ENCODE measurements around the gene MRPS2. TPM values are rescaled to one million over a fixed set of nuclear protein-coding genes. Genes with fewer than 3 reads are reported as not detected.

MRPS2 gene
- total RNA-seq, 1 experiment from 2014 or later = 77.6 TPM

DNA sequence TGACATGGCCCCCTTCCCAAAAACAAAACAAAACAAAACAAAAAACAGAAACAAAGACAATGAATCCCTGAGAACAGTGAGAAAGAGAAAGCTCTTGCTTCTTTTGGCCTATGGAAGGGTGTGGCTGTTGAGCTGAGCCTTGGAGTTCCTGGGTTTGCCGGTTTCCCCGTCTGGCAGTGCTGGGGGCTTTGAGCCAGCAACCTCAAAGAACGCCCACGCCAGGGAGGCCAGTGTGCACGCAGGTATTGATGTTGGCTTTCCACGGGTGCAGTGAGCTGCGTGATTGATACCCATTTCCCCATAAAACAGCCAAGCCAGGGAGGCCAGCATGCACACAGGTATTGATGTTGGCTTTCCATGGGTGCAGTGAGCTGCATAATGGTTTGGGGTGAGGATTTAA, 12.4 kb downstream of the MRPS2 start:
- TF ChIP-seq, protein P1, sequence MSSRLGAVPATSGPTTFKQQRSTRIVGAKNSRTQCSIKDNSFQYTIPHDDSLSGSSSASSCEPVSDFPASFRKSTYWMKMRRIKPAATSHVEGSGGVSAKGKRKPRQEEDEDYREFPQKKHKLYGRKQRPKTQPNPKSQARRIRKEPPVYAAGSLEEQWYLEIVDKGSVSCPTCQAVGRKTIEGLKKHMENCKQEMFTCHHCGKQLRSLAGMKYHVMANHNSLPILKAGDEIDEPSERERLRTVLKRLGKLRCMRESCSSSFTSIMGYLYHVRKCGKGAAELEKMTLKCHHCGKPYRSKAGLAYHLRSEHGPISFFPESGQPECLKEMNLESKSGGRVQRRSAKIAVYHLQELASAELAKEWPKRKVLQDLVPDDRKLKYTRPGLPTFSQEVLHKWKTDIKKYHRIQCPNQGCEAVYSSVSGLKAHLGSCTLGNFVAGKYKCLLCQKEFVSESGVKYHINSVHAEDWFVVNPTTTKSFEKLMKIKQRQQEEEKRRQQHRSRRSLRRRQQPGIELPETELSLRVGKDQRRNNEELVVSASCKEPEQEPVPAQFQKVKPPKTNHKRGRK (CRISPR knock-in tag; IDR thresholded peaks at IDR 0.05; ENCODE audit: borderline replicate concordance) = no peak
- TF ChIP-seq JAZF1 (CRISPR knock-in tag; IDR thresholded peaks at IDR 0.05) = no peak
- no peak for TF ChIP-seq KAT7 (CRISPR knock-in tag; IDR thresholded peaks at IDR 0.05; ENCODE audit: borderline replicate concordance)
- TF ChIP-seq, protein P2, sequence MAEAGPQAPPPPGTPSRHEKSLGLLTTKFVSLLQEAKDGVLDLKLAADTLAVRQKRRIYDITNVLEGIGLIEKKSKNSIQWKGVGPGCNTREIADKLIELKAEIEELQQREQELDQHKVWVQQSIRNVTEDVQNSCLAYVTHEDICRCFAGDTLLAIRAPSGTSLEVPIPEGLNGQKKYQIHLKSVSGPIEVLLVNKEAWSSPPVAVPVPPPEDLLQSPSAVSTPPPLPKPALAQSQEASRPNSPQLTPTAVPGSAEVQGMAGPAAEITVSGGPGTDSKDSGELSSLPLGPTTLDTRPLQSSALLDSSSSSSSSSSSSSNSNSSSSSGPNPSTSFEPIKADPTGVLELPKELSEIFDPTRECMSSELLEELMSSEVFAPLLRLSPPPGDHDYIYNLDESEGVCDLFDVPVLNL (CRISPR knock-in tag; IDR thresholded peaks at IDR 0.05; ENCODE audit: borderline replicate concordance, low read depth) = no peak
- TF ChIP-seq, protein P3, sequence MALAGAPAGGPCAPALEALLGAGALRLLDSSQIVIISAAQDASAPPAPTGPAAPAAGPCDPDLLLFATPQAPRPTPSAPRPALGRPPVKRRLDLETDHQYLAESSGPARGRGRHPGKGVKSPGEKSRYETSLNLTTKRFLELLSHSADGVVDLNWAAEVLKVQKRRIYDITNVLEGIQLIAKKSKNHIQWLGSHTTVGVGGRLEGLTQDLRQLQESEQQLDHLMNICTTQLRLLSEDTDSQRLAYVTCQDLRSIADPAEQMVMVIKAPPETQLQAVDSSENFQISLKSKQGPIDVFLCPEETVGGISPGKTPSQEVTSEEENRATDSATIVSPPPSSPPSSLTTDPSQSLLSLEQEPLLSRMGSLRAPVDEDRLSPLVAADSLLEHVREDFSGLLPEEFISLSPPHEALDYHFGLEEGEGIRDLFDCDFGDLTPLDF (CRISPR knock-in tag; IDR thresholded peaks at IDR 0.05) = no peak
- TF ChIP-seq SOX15 (CRISPR knock-in tag; IDR thresholded peaks at IDR 0.05) = no peak
- TF ChIP-seq, protein P4, sequence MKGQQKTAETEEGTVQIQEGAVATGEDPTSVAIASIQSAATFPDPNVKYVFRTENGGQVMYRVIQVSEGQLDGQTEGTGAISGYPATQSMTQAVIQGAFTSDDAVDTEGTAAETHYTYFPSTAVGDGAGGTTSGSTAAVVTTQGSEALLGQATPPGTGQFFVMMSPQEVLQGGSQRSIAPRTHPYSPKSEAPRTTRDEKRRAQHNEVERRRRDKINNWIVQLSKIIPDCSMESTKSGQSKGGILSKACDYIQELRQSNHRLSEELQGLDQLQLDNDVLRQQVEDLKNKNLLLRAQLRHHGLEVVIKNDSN (CRISPR knock-in tag; IDR thresholded peaks at IDR 0.05) = no peak
- TF ChIP-seq JUN (CRISPR knock-in tag; IDR thresholded peaks at IDR 0.05) = no peak
- no peak for TF ChIP-seq TEAD1 (CRISPR knock-in tag; IDR thresholded peaks at IDR 0.05)
- TF ChIP-seq, protein P5, sequence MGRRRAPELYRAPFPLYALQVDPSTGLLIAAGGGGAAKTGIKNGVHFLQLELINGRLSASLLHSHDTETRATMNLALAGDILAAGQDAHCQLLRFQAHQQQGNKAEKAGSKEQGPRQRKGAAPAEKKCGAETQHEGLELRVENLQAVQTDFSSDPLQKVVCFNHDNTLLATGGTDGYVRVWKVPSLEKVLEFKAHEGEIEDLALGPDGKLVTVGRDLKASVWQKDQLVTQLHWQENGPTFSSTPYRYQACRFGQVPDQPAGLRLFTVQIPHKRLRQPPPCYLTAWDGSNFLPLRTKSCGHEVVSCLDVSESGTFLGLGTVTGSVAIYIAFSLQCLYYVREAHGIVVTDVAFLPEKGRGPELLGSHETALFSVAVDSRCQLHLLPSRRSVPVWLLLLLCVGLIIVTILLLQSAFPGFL (CRISPR knock-in tag; IDR thresholded peaks at IDR 0.05; ENCODE audit: borderline replicate concordance) = no peak
- TF ChIP-seq, protein P6, sequence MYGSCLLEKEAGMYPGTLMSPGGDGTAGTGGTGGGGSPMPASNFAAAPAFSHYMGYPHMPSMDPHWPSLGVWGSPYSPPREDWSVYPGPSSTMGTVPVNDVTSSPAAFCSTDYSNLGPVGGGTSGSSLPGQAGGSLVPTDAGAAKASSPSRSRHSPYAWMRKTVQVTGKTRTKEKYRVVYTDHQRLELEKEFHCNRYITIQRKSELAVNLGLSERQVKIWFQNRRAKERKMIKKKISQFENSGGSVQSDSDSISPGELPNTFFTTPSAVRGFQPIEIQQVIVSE (CRISPR knock-in tag; IDR thresholded peaks at IDR 0.05; ENCODE audit: borderline replicate concordance) = no peak
- TF ChIP-seq, protein P7, sequence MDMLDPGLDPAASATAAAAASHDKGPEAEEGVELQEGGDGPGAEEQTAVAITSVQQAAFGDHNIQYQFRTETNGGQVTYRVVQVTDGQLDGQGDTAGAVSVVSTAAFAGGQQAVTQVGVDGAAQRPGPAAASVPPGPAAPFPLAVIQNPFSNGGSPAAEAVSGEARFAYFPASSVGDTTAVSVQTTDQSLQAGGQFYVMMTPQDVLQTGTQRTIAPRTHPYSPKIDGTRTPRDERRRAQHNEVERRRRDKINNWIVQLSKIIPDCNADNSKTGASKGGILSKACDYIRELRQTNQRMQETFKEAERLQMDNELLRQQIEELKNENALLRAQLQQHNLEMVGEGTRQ (CRISPR knock-in tag; IDR thresholded peaks at IDR 0.05) = no peak
- TF ChIP-seq, protein P8, sequence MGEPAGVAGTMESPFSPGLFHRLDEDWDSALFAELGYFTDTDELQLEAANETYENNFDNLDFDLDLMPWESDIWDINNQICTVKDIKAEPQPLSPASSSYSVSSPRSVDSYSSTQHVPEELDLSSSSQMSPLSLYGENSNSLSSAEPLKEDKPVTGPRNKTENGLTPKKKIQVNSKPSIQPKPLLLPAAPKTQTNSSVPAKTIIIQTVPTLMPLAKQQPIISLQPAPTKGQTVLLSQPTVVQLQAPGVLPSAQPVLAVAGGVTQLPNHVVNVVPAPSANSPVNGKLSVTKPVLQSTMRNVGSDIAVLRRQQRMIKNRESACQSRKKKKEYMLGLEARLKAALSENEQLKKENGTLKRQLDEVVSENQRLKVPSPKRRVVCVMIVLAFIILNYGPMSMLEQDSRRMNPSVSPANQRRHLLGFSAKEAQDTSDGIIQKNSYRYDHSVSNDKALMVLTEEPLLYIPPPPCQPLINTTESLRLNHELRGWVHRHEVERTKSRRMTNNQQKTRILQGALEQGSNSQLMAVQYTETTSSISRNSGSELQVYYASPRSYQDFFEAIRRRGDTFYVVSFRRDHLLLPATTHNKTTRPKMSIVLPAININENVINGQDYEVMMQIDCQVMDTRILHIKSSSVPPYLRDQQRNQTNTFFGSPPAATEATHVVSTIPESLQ (CRISPR knock-in tag; IDR thresholded peaks at IDR 0.05) = no peak
- no peak for TF ChIP-seq FOXP1 (CRISPR knock-in tag; IDR thresholded peaks at IDR 0.05; ENCODE audit: borderline replicate concordance)
- TF ChIP-seq CREM (CRISPR knock-in tag; IDR thresholded peaks at IDR 0.05) = no peak
- TF ChIP-seq, protein P9, sequence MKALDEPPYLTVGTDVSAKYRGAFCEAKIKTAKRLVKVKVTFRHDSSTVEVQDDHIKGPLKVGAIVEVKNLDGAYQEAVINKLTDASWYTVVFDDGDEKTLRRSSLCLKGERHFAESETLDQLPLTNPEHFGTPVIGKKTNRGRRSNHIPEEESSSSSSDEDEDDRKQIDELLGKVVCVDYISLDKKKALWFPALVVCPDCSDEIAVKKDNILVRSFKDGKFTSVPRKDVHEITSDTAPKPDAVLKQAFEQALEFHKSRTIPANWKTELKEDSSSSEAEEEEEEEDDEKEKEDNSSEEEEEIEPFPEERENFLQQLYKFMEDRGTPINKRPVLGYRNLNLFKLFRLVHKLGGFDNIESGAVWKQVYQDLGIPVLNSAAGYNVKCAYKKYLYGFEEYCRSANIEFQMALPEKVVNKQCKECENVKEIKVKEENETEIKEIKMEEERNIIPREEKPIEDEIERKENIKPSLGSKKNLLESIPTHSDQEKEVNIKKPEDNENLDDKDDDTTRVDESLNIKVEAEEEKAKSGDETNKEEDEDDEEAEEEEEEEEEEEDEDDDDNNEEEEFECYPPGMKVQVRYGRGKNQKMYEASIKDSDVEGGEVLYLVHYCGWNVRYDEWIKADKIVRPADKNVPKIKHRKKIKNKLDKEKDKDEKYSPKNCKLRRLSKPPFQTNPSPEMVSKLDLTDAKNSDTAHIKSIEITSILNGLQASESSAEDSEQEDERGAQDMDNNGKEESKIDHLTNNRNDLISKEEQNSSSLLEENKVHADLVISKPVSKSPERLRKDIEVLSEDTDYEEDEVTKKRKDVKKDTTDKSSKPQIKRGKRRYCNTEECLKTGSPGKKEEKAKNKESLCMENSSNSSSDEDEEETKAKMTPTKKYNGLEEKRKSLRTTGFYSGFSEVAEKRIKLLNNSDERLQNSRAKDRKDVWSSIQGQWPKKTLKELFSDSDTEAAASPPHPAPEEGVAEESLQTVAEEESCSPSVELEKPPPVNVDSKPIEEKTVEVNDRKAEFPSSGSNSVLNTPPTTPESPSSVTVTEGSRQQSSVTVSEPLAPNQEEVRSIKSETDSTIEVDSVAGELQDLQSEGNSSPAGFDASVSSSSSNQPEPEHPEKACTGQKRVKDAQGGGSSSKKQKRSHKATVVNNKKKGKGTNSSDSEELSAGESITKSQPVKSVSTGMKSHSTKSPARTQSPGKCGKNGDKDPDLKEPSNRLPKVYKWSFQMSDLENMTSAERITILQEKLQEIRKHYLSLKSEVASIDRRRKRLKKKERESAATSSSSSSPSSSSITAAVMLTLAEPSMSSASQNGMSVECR (CRISPR knock-in tag; IDR thresholded peaks at IDR 0.05; ENCODE audit: borderline replicate concordance) = no peak
- TF ChIP-seq ZBTB21 (CRISPR knock-in tag; IDR thresholded peaks at IDR 0.05; ENCODE audit: borderline replicate concordance) = no peak
- no peak for TF ChIP-seq NFYB (CRISPR knock-in tag; conservative IDR thresholded peaks at IDR 0.05; ENCODE audit: low read depth)
- TF ChIP-seq ZNF423 (CRISPR knock-in tag; IDR thresholded peaks at IDR 0.05) = no peak
- peak; percentile 3 for DNase-seq (ENCODE audit: low spot score)
- Mint-ChIP-seq H3K36me3 (no peaks in the 10 kb centered on the region), H3K27me3 (ENCODE audit: low read depth) (no peaks in the 10 kb centered on the region), H3K4me1 (no peaks in the 10 kb centered on the region), H3K9me3 (no peaks in the 10 kb centered on the region; the same call in 1 of the 2 replicates), H3K27ac (peak overlapping the region; percentile 42; the same call in 1 of the 2 replicates), H3K4me3 (no peak overlapping the region)
- ATAC-seq = no peak
- CTCF ChIA-PET = interaction anchor here (1.3 kb wide), 2 partner anchors 8 to 14 kb away, joined by 3 to 6 read pairs; no protein-coding TSS in a partner anchor
- POLR2A ChIA-PET = no interaction called here

Measured in WTC11 (cell line).